Cerebellar cortex (tissue), 1 donor: Measurements from ENCODE around the gene HSPG2.
"Not testable (repeated sequence)": the region's sequence is repeated elsewhere in the genome, so short reads cannot be mapped to it uniquely, and the experiment has no call there.

Experiments
- DNase-seq: peaks from one replicate; pipeline ENCODE4 v3.0.0-alpha.2; 2015; ENCODE audit warnings: low spot score

HSPG2 gene

DNA sequence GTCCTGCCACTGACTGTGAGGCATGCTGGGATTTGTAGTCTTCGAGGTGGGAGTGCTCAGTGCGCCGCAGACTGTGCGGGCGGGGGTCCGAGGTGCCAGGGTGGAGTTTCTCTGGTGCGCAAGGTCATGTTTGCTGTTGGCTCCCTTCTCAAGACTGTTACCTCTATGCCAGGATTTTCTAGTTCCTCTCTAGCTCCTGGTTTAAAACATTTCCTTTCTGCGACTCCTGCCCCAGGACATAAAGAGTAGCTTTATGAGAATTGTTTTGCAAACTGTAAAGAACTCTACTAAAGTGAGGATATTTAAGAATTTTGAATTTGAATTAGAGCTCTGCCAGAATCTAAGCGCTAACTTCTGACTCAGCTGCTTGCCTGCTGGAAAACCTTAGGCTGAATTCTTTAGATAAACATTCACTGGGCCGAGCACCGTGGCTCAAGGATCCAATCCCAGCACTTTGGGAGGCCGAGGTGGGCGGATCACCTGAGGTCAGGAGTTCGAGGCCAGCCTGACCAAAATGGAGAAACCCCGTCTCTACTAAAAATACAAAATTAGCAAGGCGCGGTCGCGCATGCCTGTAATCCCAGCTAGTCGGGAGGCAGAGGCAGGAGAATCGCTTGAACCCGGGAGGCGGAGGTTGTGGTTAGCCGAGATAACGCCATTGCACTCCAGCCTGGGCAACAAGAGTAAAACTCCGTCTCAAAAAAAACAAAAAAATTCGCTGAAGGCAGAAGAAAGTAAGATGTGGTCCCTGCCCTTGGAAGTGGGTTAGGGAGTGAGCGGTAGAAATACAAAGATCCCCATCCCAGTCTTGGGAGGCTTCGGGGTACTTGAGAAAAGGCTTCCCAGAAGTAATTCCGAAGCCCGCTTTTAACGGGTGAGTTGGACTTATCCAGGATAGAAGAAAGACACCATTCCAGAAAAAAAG is 153.2 kb downstream of the HSPG2 start:
- DNase-seq, result no peak

DNA sequence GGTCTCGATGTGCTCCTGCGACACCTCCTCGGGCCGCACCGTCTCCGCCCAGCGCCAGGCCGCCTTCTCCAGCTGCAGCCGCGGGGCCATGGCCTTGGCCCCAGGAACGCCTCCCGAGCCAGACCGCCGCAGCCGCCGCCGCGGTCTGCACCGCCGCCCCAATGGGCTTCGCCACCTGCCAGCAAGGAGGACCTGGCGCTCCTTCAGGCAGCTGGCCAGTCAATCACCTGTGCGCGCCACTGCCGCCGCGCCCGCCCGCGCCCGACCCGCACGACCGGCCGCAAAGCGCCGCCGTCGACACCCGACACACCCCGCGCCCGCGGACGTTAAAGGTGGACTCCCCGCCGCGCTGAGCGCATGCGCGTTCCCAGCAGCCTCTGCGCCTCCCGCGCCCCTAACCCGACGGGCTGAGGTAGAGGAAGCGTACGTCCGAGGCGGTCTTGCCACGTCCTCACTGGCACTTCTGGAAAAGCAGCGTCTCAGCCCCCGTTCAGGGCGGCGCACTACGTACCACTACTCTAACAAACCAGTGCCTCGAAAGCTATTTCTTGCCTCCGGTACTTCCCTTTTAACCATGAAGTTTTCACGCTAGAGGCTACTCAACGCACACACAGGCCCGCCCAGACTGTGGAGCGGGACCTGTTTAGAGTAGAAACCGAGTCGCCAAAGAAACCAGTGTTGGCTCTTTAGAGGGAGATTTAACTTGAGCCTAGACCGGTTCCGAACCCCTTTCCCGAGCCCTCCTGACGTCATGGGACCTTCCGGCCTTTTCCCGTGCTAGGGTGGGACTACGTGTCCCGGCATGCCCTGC is 154.0 kb downstream of the HSPG2 start, which contains the start of gene USP48:
Gene USP48, minus strand, starts transcription at position 282 of the 811 bp plus-strand sequence. Its CDS starts 192 bp downstream, at position 90.
- peak; percentile 99 for DNase-seq

DNA sequence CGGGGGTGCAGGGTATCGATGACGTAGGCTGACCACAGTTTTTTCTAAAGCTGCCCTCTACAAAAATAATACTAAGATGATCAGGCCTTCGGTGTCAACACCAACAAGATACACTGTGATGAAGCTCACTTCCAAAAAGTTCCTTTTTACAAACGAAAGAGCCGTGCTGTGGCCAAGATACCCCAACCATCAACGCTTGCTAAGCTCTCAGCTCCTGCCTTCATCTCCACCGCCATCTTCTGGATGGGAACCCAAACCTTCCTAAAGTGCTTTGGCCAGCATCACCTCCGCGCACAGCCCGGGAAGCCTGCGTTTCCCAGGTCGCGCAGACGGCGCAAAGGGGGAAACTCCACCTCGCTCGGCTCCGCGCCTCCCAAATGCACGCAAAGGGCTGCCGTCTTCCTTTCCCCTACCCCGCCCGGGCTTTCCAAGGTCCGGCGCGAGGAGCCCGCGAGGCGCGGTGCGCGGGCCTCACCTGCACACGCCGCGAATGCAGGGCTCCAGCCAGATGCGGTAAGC is 154.7 kb downstream of the HSPG2 start:
- DNase-seq, result peak; percentile 77

GRCh38 chr1:21781815-21782348 is 155.2 kb downstream of the HSPG2 start:
- DNase-seq, result no peak

- no peak for DNase-seq
Observed at GRCh38 chr1:21779613-21780521, 157.2 kb downstream of the HSPG2 start.

GRCh38 chr1:21778405-21778727 is 158.7 kb downstream of the HSPG2 start:
- no peak for DNase-seq

DNA sequence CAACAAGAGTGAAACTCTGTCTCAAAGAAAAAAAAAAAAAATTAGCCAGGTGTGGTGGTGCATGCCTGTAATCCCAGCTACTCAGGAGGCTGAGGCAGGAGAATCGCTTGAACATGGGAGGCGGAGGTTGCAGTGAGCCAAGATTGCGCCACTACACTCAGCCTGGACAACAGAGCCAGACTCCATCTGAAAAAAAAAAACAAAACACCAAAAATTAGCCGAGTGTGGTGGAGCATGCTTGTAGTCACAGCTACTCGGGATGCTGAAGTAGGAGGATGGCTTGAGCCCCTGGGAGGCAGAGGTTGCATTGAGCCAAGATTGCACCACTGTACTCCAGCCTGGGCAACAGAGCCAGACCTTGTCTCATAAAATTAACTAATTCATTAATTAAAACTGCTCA is 160.2 kb downstream of the HSPG2 start:
- not testable (repeated sequence) for DNase-seq

DNA sequence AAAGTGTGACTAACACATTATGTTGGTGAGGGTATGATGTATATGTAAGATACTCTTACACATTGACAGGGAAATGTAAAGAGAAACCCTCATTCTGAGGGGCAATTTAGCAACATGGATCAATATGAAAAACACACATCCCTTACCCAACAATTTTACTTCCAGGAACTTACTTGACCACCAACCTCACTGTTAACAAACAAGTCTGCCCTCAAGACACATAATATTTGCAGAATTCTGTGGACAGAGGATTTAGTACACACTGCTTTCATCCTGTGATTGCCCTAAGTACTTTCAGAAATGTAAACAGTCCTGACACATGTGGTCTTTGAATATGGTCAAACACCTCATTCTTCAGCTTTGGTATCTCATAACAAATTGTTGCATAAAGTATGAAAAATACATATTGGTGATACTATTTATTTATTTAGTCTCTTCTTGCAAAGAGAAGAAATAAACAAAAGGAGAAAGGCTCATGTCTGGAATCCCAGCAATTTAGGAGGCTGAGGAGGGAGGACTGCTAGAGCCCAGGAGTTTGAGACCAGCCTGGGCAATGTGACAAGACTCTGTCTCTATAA is 161.0 kb downstream of the HSPG2 start:
- no peak for DNase-seq

DNA sequence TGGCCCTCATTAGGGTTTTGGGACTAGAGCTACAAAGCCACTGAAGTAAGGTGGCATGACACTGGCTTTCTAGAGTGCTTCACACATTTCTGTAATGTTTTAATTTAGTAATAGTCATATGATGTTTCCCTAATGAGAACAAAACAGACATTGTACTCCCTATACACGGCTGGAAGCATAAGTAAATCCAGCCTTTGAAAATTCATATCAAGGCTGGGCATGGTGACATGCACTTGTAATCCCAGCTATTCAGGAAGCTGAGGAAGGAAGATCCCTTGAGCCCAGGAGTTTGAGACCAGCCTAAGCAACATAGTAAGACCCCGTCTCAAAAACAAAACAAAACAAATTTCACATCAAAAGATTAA is 161.6 kb downstream of the HSPG2 start:
- DNase-seq, result no peak

DNA sequence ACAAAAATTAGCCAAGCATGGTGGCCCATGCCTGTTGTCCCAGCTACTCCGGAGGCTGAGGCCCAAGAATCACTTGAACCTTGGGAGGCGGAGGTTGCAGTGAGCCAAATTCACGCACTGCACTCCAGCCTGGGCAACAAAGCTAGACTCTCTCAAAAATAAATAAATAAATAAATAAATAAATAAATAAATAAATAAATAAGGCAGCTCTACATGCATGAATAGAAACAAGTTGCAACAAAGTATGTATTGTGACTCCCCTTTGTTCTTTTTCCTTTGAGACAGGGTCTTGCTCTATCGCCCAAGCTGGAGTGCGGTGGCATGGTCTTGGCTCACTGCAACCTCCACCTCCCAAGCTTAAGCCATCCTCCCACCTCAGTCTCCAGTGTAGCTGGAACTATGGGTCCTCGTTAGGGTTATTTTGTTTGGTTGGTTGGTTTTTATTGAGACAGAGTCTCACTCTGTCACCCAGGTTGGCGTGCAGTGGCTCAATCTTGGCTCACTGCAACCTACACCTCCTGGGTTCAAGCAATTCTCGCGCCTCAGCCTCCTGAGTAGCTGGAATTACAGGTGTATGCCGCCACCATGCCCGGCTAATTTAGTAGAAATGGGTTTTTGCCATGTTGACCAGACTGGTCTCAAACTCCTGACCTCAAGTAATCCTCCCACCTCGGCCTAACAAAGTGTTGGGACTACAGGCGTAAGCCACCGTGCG is 162.1 kb downstream of the HSPG2 start:
- no peak for DNase-seq

- no peak for DNase-seq
Observed at GRCh38 chr1:21773585-21773984, 163.5 kb downstream of the HSPG2 start.
